GM19023 (cell line): ENCODE measurements around the gene PEPD.

Experiments used
- ATAC-seq: cut with Tn5 transposase; IDR thresholded peaks from one replicate; pipeline ENCODE4 v1.9.1; 2021; ENCODE audit warnings: mild to moderate bottlenecking, moderate library complexity; ENCODE audit not compliant: unreplicated experiment

The PEPD gene

DNA sequence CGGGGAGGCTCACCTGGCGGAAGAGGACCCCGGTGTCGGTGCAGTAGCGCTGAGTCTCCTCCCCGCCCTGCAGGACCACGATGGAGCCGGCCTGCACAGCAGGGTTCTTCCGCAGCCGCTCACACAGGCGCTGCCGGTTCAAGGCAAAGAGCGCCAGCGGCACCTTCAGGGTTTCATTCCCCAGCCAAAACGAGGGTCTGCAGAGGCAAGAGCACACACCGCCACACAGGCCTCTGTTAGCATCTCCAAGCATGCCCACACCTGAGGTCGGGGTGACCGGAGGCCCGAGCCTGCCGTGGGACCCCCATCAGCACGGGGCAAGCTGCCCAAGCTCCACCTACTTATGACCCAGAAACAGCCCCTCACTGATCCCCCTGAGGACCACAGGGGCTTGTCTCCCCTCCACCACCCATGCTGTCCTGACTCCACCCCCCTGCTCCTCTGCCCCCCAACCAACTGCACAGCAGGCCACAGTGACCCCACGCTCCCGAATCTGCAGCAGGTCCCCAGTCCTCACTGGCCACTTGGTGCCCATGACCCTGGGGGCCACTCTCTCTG is 8.9 kb downstream of the PEPD start:
- ATAC-seq, result no peak

- no peak for ATAC-seq
Observed at GRCh38 chr19:33512021-33512420, 9.6 kb downstream of the PEPD start.

- ATAC-seq, result no peak
Observed at GRCh38 chr19:33511346-33511745, 10.2 kb downstream of the PEPD start.

- no peak for ATAC-seq
Observed at GRCh38 chr19:33510462-33511194, 11.0 kb downstream of the PEPD start.

DNA sequence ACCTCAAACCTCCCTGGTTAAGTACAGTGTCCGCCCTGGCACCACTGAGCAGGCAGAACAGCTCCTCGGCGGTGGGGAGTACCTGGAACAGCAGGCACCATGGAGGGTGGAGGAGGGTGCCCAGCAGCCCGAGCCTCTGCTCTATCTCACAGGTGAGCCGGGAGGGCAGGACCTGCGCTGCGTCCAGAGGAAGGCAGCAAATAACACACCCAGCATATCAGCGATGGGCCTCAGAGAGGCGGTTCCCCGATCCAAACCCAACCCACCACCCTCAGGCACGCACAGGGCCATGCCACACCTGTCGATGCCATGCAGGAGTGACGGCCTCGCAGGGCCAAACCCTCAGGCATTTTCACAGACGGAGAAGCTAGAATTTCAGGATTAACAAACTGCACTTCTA is 11.8 kb downstream of the PEPD start:
- ATAC-seq, result no peak

GRCh38 chr19:33508941-33509614 is 12.5 kb downstream of the PEPD start:
- ATAC-seq, result no peak

DNA sequence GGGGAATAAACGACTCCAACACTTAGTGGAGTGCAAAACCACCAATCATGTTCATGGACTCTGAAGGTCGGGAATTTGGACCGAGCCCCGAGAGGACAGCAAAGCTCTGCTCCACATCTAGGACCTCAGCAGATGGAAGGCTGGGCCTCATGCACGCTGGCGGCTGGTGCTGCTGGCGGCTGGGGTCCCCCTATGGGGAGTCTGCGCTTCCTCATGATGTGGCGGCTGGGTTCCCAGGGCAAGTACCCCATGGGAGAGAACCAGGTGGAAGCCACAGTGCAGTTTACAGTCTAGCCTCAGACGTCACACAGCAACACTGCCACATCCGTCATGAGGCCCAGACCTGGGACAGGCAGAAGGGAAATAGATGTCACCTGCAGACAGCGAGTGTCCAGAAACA is 13.2 kb downstream of the PEPD start:
- ATAC-seq, result no peak

GRCh38 chr19:33508009-33508408 is 13.6 kb downstream of the PEPD start:
- ATAC-seq, result no peak

- ATAC-seq, result no peak
Observed at GRCh38 chr19:33507021-33507956, 14.3 kb downstream of the PEPD start.

DNA sequence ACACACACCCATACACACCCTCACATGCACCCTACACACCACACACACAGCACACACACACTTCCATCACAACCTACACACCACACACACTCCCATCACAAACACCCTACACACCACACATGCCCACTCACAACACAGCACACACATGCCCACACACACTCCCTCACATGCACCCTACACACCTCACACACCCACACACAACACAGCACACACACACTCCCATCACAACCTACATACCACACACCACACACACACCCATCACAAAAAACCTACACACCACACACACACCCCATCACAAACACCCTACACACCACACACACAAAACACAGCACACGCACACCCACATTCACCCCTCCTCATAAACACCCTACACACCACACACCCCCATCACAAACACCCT is 15.1 kb downstream of the PEPD start:
- no peak for ATAC-seq

- ATAC-seq, result no peak
Observed at GRCh38 chr19:33505823-33506222, 15.8 kb downstream of the PEPD start.

DNA sequence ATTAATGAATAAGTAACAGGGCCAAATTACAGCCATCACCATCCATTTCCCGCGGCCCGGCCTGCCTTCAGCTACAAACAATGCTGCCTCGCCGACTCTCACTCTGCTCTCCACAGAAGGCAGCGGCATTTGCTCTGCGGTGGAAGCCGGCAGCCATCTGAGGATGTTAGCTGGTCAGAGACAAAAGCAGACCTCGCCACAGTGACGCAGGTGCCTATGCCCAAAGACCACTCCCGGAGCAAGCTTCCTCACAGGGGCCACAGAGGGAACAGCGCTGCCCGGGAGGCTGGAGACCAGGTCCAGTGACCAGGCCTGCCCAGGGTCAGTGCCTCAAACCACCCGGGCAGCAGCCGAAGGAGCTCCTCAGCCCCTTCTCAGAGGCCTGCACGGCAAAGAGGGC is 16.4 kb downstream of the PEPD start:
- ATAC-seq, result no peak

GRCh38 chr19:33504058-33504444 is 17.5 kb downstream of the PEPD start:
- ATAC-seq, result no peak

- ATAC-seq, result no peak
Observed at GRCh38 chr19:33503433-33504057, 18.0 kb downstream of the PEPD start.

DNA sequence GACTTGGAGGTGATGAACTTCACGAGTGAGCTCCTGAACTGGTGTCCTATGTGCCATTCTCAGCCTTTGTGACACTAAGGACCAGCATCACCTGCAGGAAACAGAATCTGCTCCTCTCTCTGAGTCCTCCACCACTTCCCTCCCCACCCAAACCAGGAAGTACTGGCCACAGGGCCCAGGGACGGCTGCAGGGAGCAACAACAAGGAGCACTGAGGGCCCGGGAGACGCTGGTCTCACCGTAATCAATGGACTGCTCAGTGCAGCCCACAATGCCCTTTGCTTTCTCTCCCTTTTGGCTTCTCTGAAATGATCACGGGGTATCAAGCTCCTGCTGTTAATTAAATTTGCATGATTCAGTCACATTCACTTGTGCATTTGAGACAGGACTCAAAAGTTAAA is 18.6 kb downstream of the PEPD start:
- ATAC-seq, result no peak

DNA sequence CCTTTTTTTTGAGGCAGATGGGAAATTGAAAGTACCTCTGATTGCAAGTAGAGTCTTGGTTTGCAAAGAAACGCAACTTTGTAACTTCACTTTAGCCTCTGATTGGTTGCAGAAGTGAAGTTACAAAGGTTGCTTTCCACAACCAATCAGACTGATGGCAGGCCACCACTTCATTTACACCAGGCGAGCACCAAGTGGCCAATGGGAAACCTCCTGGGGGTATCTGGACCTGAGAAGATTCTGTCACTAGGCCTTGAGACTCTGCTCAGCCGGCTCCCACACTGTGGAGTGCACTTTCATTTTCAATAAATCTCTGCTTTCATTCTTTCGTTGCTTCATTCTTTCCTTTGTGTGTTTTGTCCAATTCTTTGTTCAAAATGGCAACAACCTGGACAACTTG is 19.1 kb downstream of the PEPD start:
- no peak for ATAC-seq

DNA sequence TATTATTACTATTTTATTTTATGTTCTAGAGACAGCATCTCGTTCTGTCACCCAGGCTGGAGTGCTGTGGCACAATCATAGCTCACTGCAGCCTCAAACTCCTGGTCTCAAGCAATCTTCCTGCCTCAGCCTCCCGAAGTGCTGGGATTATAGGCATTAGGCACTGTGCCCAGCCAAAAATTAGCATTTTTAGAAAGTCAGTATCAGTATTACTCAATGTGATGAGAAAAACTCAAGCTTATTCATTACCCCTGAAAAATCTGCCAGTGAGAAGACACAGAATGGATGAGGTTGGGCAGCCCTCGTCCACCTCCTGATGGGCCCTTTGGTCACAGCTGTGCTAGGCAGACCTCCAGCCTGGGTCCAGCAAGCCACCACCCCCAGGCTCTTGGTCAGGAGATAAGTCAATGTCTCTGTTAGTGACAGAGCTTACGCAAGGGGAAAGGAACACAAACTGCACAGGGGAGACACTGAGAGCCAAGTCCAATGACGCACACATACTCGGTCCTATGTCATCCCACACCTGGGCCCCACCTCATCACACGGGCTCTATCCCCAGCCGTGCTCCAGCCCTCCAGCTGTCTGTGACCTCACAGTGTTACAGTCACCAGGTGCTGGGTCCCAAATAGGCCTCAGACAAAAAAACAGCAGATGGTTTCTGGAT is 19.8 kb downstream of the PEPD start:
- no peak for ATAC-seq

DNA sequence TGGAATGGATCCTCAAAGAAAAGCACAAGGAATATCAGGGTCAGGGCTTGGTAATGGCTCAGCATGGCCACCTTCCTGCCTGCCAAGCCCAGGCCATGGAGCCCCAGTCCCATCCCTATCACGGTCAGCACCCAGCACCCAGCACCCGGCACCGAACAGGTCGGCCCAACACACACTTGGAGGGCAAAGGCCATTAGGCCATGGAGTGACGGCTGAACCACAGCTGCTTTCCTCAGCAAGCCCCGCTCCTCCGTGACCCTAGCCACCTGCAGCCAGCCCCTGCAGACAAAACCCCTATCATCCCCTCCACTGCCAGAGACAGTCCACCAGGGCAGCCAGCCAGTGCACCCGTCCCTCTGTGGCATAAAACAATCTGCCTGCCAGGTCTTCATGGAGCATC is 20.6 kb downstream of the PEPD start:
- ATAC-seq, result no peak

GRCh38 chr19:33500586-33500985 is 21.0 kb downstream of the PEPD start:
- no peak for ATAC-seq
